HepG2 (cell line): ENCODE measurements around the gene SERAC1.

Experiments used
- ELF4 ChIP-seq: sonication (generic); formaldehyde crosslinking; IDR thresholded peaks from 2 replicates; pipeline ENCODE4 v1.5.0; 2020; ENCODE audit warnings: missing genetic modification reagents, mild to moderate bottlenecking, moderate library complexity, borderline replicate concordance
- EP300 ChIP-seq, 3 experiments: sonication (generic) in 1 of 3; formaldehyde crosslinking in 1 of 3; IDR thresholded peaks; 2 replicates each; pipeline versions ENCODE4 v1.5.1 to v1.6.1; 2011 to 2020; ENCODE audit warnings: low read depth in 2 of 3, low read length in 2 of 3, borderline replicate concordance in 1 of 3, improper control_type of control experiment in 1 of 3, mild to moderate bottlenecking in 1 of 3, missing genetic modification reagents in 1 of 3, moderate library complexity in 1 of 3
- EZH2 ChIP-seq: conservative IDR thresholded peaks from 2 replicates; pipeline ENCODE4 v1.6.1; 2012; ENCODE audit warnings: mild to moderate bottlenecking, low read depth, low read length, moderate library complexity
- FOXM1 ChIP-seq: sonication (generic); formaldehyde crosslinking; IDR thresholded peaks from 2 replicates; pipeline ENCODE4 v1.5.0; 2020; ENCODE audit warnings: missing genetic modification reagents
- IRF2 ChIP-seq: IDR thresholded peaks from 2 replicates; pipeline ENCODE4 v1.6.1; 2018; ENCODE audit warnings: missing genetic modification reagents, missing compliant biosample characterization
- MTA1 ChIP-seq: sonication (generic); formaldehyde crosslinking; IDR thresholded peaks from 2 replicates; pipeline ENCODE4 v1.4.0; 2020; ENCODE audit warnings: missing genetic modification reagents, mild to moderate bottlenecking, borderline replicate concordance
- PAWR ChIP-seq: sonication (generic); formaldehyde crosslinking; IDR thresholded peaks from 2 replicates; pipeline ENCODE4 v1.4.0; 2020; ENCODE audit warnings: missing genetic modification reagents, mild to moderate bottlenecking, borderline replicate concordance
- ZKSCAN1 ChIP-seq: fragments of 150-350 bp; IDR thresholded peaks from 2 replicates; pipeline ENCODE4 v1.6.1; 2014; ENCODE audit warnings: low read length
- ZNF253 ChIP-seq: sonication (generic); formaldehyde crosslinking; IDR thresholded peaks from 2 replicates; pipeline ENCODE4 v1.8.0; 2022; ENCODE audit warnings: mild to moderate bottlenecking, missing genetic modification reagents, borderline replicate concordance
- ZNF615 ChIP-seq: sonication (generic); formaldehyde crosslinking; IDR thresholded peaks from 2 replicates; pipeline ENCODE4 v1.5.0; 2020; ENCODE audit warnings: mild to moderate bottlenecking, missing genetic modification reagents, borderline replicate concordance
- TF ChIP-seq, protein P1 (sequence below): sonication (generic); formaldehyde crosslinking; IDR thresholded peaks from 2 replicates; pipeline ENCODE4 v1.9.0; 2021; ENCODE audit warnings: missing genetic modification reagents, mild to moderate bottlenecking, borderline replicate concordance

DNA sequence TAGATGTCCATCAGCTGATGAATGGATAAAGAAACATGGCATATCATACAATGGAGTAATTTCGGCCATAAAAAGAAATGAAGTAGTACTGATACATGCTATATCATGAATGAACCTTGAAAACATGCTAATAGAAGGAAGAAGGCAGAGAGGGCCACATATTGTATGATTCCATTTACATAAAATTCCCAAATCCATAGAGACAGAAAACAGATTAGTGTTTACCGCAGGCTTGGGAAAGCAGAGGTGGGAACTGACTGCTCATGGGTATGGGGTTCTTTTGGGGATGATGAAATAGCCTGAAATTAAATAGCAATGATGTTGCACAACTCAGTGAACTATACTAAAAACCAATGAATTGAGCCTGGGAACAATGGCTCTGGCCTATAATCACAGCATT lies 58.3 kb downstream of the SERAC1 start:
- TF ChIP-seq MTA1 (CRISPR knock-in tag) (no peak), FOXM1 (CRISPR knock-in tag) (no peak), ZNF615 (no peak), IRF2 (CRISPR knock-in tag) (no peak), EZH2 (no peak), ZKSCAN1 (no peak), ZNF253 (CRISPR knock-in tag) (no peak), PAWR (CRISPR knock-in tag) (no peak), EP300 (IDR thresholded peaks at IDR 0.05; ENCODE audit: low read depth in 2 of 2, low read length in 2 of 2) (no peak), EP300 (CRISPR knock-in tag; IDR thresholded peaks at IDR 0.05; ENCODE audit: borderline replicate concordance) (no peak), ELF4 (CRISPR knock-in tag) (no peak)
- TF ChIP-seq, protein P1, sequence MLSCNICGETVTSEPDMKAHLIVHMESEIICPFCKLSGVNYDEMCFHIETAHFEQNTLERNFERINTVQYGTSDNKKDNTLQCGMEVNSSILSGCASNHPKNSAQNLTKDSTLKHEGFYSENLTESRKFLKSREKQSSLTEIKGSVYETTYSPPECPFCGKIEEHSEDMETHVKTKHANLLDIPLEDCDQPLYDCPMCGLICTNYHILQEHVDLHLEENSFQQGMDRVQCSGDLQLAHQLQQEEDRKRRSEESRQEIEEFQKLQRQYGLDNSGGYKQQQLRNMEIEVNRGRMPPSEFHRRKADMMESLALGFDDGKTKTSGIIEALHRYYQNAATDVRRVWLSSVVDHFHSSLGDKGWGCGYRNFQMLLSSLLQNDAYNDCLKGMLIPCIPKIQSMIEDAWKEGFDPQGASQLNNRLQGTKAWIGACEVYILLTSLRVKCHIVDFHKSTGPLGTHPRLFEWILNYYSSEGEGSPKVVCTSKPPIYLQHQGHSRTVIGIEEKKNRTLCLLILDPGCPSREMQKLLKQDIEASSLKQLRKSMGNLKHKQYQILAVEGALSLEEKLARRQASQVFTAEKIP: no peak
